Measurements from ENCODE around the gene CPB1. TPM values are rescaled to one million over a fixed set of nuclear protein-coding genes. Genes with fewer than 3 reads are reported as not detected.

Gene CPB1
- total RNA-seq, 1 donor, result not detected

- no peak overlapping the region for H3K4me3 ChIP-seq (ENCODE audit: low read depth, low read length)
- TF ChIP-seq, protein P1, sequence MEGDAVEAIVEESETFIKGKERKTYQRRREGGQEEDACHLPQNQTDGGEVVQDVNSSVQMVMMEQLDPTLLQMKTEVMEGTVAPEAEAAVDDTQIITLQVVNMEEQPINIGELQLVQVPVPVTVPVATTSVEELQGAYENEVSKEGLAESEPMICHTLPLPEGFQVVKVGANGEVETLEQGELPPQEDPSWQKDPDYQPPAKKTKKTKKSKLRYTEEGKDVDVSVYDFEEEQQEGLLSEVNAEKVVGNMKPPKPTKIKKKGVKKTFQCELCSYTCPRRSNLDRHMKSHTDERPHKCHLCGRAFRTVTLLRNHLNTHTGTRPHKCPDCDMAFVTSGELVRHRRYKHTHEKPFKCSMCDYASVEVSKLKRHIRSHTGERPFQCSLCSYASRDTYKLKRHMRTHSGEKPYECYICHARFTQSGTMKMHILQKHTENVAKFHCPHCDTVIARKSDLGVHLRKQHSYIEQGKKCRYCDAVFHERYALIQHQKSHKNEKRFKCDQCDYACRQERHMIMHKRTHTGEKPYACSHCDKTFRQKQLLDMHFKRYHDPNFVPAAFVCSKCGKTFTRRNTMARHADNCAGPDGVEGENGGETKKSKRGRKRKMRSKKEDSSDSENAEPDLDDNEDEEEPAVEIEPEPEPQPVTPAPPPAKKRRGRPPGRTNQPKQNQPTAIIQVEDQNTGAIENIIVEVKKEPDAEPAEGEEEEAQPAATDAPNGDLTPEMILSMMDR (IDR thresholded peaks at IDR 0.05; ENCODE audit: insufficient read depth, low read depth, low read length), result no peak
- no peak for DNase-seq (ENCODE audit: low read depth)
Observed at GRCh38 chr3:148816427-148816826, 11.2 kb upstream of the CPB1 start.

DNA sequence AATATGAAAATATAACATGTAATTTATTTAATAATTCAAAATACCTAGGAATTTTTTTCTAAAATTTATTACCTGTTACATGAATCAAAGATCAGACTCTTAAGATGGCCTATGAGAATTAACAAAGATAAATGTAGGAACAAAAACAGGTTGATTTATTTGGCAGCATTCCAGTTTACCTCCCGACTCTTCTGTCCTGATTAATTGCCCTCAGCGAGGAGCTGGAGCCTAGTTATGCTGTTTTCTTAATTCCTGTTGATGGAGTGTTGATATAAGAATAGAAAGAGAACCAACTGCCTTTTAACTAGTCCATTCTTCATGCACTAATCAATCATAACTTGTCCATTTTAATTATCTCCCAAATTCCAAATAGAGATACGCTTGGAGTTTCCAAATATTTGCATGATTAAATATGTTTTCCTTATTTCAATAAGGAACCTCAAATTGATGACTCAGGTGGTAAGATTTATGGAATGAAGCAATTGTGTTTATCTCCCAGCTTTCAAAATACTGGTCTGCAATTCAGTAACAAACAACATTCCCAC, 10.6 kb upstream of the CPB1 start:
- peak; percentile 2 for DNase-seq (ENCODE audit: low read depth)
- no peak overlapping the region for H3K4me3 ChIP-seq (ENCODE audit: low read depth, low read length)
- TF ChIP-seq, protein P1 (IDR thresholded peaks at IDR 0.05; ENCODE audit: insufficient read depth, low read depth, low read length), result no peak

- H3K4me3 ChIP-seq (ENCODE audit: low read depth, low read length), result no peak overlapping the region
- TF ChIP-seq, protein P1 (IDR thresholded peaks at IDR 0.05; ENCODE audit: insufficient read depth, low read depth, low read length), result no peak
- peak; percentile 10 for DNase-seq (ENCODE audit: low read depth)
Observed at GRCh38 chr3:148820361-148821245, 7.0 kb upstream of the CPB1 start.

DNA sequence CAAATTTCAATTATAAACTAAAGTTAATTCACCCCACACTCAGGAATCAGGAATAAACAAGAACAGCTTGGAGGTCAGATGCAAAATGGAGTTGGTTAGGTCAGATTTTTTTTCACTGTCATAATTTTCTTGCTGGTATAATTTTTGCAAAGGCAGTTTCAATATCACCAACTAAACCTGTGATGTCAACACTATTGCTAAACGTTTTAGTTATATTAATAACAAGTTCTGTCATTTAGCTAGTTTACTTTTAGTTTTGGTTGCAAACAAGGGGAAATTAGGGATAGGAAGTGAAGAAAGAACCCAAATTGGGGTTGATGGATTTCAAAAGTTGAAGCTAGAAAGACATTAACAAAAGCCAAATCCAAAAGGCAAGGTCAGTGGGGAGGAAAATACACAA, 4.6 kb upstream of the CPB1 start:
- DNase-seq (ENCODE audit: low read depth), result no peak
- no peak overlapping the region for H3K4me3 ChIP-seq (ENCODE audit: low read depth, low read length)
- TF ChIP-seq, protein P1 (IDR thresholded peaks at IDR 0.05; ENCODE audit: insufficient read depth, low read depth, low read length), result no peak

DNA sequence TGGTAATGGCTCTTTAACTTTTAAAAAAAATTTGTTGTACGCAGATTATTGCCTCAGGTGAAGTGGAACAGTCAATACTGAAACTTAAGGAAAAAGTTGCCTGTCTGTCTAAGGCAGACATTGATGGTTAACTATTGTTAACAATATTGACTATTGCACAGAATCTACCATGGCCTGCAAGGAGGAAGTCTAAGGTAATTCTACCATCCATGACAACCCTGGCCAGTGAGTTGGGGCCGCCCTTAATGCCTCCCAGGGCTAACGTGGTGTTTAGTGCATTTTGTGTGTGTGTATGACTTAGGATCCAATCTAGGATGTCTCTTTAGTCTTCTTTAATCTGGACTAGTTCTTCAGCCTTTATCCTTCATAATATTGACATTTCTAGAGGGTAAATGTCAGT, 2.1 kb upstream of the CPB1 start:
- DNase-seq (ENCODE audit: low read depth), result no peak
- H3K4me3 ChIP-seq (ENCODE audit: low read depth, low read length), result no peak overlapping the region
- TF ChIP-seq, protein P1 (IDR thresholded peaks at IDR 0.05; ENCODE audit: insufficient read depth, low read depth, low read length), result no peak

- no peak for DNase-seq (ENCODE audit: low read depth)
- TF ChIP-seq, protein P1 (IDR thresholded peaks at IDR 0.05; ENCODE audit: insufficient read depth, low read depth, low read length), result no peak
- H3K4me3 ChIP-seq (ENCODE audit: low read depth, low read length), result no peak overlapping the region
Observed at GRCh38 chr3:148828136-148828690, 602 bp downstream of the CPB1 start.
